Neural progenitor cell (in vitro differentiated cells): ENCODE results near the gene GMPPB. TPM values are rescaled to one million over a fixed set of nuclear protein-coding genes. Genes with fewer than 3 reads are reported as not detected.

Experiments
- DNase-seq: peaks from one replicate; pipeline ENCODE4 v3.0.0-alpha.2; 2016; ENCODE audit warnings: low spot score
- H2AFZ ChIP-seq: fragments of 200-600 bp; sonication (generic); replicated peaks from 2 replicates; pipeline ENCODE4 v1.6.1; 2016; ENCODE audit warnings: antibody characterized with exemption
- H3F3A ChIP-seq: fragments of 200-600 bp; sonication (generic); 2 replicates; pipeline ENCODE4 v1.6.1; 2016; ENCODE audit warnings: antibody characterized with exemption, low read depth
- H3K27ac ChIP-seq: fragments of 200-600 bp; sonication (generic); 2 replicates; pipeline ENCODE4 v1.5.1; 2016; ENCODE audit warnings: mild to moderate bottlenecking
- H3K27me3 ChIP-seq: fragments of 200-600 bp; sonication (generic); 2 replicates; pipeline ENCODE4 v1.6.1; 2016; ENCODE audit warnings: mild to moderate bottlenecking, moderate library complexity
- H3K36me3 ChIP-seq: fragments of 200-600 bp; sonication (generic); 2 replicates; pipeline ENCODE4 v1.5.1; 2016
- H3K4me1 ChIP-seq: fragments of 200-600 bp; sonication (generic); 2 replicates; pipeline ENCODE4 v1.6.1; 2016; ENCODE audit warnings: mixed run types
- H3K4me2 ChIP-seq: fragments of 200-600 bp; sonication (generic); 2 replicates; pipeline ENCODE4 v1.6.1; 2016
- H3K4me3 ChIP-seq: fragments of 200-600 bp; sonication (generic); 2 replicates; pipeline ENCODE4 v1.5.1; 2016
- H3K79me2 ChIP-seq: fragments of 200-600 bp; sonication (generic); 2 replicates; pipeline ENCODE4 v1.6.1; 2016; ENCODE audit warnings: low read depth
- H3K9ac ChIP-seq: fragments of 200-600 bp; sonication (generic); 2 replicates; pipeline ENCODE4 v1.6.1; 2016
- H3K9me3 ChIP-seq: fragments of 200-600 bp; sonication (generic); 2 replicates; pipeline ENCODE4 v1.5.1; 2016; ENCODE audit warnings: low read depth
- H4K20me1 ChIP-seq: fragments of 200-600 bp; sonication (generic); 2 replicates; pipeline ENCODE4 v1.6.1; 2016; ENCODE audit warnings: low read depth
- H3K27ac Mint-ChIP-seq: 3 replicates; pipeline ENCODE4 v1.8.0; 2021; ENCODE audit warnings: mixed read lengths
- H3K27me3 Mint-ChIP-seq: 2 replicates; pipeline ENCODE4 v1.8.0; 2022; ENCODE audit warnings: low read depth, mild to moderate bottlenecking, inconsistent platforms, moderate library complexity, mixed read lengths; ENCODE audit not compliant: insufficient read depth
- H3K36me3 Mint-ChIP-seq: 3 replicates; pipeline ENCODE4 v1.8.0; 2021; ENCODE audit warnings: mixed read lengths
- H3K4me1 Mint-ChIP-seq: 3 replicates; pipeline ENCODE4 v1.8.0; 2021; ENCODE audit warnings: mixed read lengths
- H3K4me3 Mint-ChIP-seq: 3 replicates; pipeline ENCODE4 v1.8.0; 2021; ENCODE audit warnings: mild to moderate bottlenecking, moderate library complexity, mixed read lengths
- H3K9me3 Mint-ChIP-seq: 3 replicates; pipeline ENCODE4 v1.8.0; 2020; ENCODE audit warnings: mixed read lengths
- CTCF ChIP-seq: fragments of 200-600 bp; sonication (generic); IDR thresholded peaks from 2 replicates; pipeline ENCODE4 v1.5.1; 2017; ENCODE audit warnings: antibody characterized with exemption, mild to moderate bottlenecking
- EZH2 ChIP-seq: fragments of 200-600 bp; sonication (generic); IDR thresholded peaks from 2 replicates; pipeline ENCODE4 v1.6.1; 2017; ENCODE audit warnings: antibody characterized with exemption, mild to moderate bottlenecking, moderate library complexity
- EZH2phosphoT487 ChIP-seq: fragments of 200-600 bp; sonication (generic); IDR thresholded peaks from 2 replicates; pipeline ENCODE4 v1.6.1; 2017; ENCODE audit warnings: antibody characterized with exemption
- total RNA-seq: library from RNA; depleted of rRNA; stranded (reverse); fragments of >200 nt; gene quantifications from 2 replicates; pipeline ENCODE4 v1.2.3, GENCODE V29; 2015; ENCODE audit warnings: low replicate concordance

Gene GMPPB
- total RNA-seq, 1 donor from 2014 or later: 10.6 TPM

DNA sequence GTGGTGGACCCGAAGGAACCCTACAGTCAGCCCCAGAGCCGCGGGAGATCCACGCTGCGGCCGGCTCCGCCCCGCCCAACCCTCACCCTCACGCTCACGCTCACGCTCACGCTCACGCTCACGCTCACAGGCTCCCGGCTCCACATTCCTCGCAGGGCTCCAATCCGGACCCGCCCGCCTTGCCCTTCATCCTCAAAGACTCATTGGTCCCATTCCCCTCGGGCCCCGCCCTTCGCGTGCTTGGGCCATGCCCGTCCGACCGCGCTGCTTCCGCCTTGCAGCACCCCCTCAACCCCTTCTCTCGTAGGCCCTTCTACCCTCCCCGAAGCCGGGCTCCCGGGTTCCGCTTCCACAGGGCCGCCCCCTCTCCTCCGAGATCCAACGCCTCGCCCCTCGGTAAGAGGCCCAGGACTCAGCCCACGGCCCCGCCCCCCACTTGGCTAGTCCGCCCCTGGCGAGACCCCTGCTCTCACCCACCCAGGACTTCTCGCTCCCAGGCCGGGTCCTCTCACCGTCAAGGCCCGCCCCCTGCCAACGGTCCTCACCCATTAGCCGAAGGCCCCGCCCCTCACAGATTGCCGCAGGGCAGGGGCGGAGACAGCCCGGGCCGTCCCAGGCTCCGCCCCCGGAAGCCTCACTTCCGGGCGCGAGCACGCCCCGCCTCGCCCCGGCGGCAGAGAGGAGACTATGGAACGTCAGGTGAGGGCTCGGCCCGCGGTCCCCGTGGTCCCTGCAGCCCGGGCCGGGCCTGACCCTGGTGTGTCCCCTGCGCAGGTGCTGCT, 49.8 kb downstream of the GMPPB start, which contains the start of gene APEH:
Gene APEH, plus strand, starts transcription at position 637 of the 782 bp plus-strand sequence. Its CDS starts 51 bp downstream, at position 688.
- Histone ChIP-seq H3K79me2 (peaks cover 24% of the 10 kb centered on the region), H3K4me3 (peak within 1 kb of the TSS; percentile 81), H2AFZ (peak within 1 kb of the TSS; percentile 54), H3K4me1 (peaks cover 8% of the 10 kb centered on the region), H3F3A (peaks cover 17% of the 10 kb centered on the region), H4K20me1 (peaks cover 21% of the 10 kb centered on the region), H3K9ac (peak within 1 kb of the TSS; percentile 46), H3K9me3 (no peaks in the 10 kb centered on the region), H3K27ac (peak within 1 kb of the TSS; percentile 83), H3K27me3 (no peaks in the 10 kb centered on the region), H3K36me3 (no peaks in the 10 kb centered on the region), H3K4me2 (peak within 1 kb of the TSS; percentile 94)
- Mint-ChIP-seq H3K4me1 (peaks cover 21% of the 10 kb centered on the region), H3K36me3 (peaks cover 3% of the 10 kb centered on the region), H3K27ac (peak within 1 kb of the TSS; percentile 96), H3K9me3 (no peaks in the 10 kb centered on the region), H3K27me3 (peaks cover 2% of the 10 kb centered on the region), H3K4me3 (peak within 1 kb of the TSS; percentile 95)
- DNase-seq: peak; percentile 99
- no peak for TF ChIP-seq EZH2
- TF ChIP-seq EZH2phosphoT487: no peak
- TF ChIP-seq CTCF: no peak

DNA sequence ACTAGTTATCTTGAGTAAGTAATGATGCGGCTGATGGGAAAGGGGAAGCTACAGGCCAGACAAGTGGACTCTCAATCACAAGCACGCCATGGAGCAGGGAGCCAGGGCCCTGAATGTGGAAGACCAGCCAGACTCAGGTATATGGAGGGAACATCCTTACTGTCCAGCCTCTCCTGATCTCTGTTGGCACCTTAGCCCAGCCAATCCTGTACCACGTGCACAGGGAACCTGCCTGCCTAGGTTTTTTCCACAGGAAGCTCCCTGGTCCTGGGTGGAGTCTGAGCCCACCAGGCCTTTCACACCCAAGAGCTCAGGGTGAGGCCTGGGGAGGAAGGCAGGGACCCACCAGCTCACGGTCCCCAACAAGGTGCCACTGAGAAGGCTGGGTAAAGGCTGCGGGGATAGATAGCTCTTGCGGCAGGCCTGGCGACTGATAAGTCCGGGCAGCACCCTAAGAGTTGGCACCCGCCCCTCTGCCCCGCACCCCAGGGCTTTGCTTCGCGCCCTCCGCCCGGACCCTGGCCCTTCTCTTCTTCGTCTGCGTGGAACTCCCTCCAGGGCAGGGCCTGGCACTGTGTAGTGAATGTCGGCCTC, 50.5 kb downstream of the GMPPB start:
- Histone ChIP-seq H3K4me1 (peaks cover 8% of the 10 kb centered on the region), H3K4me2 (peak overlapping the region; percentile 94), H3K27me3 (no peaks in the 10 kb centered on the region), H3K4me3 (peak overlapping the region; percentile 81), H3K27ac (no peak overlapping the region), H2AFZ (peak overlapping the region; percentile 54), H3F3A (peaks cover 17% of the 10 kb centered on the region), H3K9me3 (no peaks in the 10 kb centered on the region), H3K79me2 (peaks cover 24% of the 10 kb centered on the region), H3K9ac (no peak overlapping the region), H4K20me1 (peaks cover 21% of the 10 kb centered on the region), H3K36me3 (no peaks in the 10 kb centered on the region)
- H3K4me1 Mint-ChIP-seq: peaks cover 25% of the 10 kb centered on the region
- peak overlapping the region; percentile 95 for H3K4me3 Mint-ChIP-seq
- TF ChIP-seq EZH2phosphoT487 (no peak), CTCF (no peak), EZH2 (no peak)
- H3K9me3 Mint-ChIP-seq: no peaks in the 10 kb centered on the region
- DNase-seq: peak; percentile 30
- H3K36me3 Mint-ChIP-seq: peaks cover 2% of the 10 kb centered on the region
- H3K27ac Mint-ChIP-seq: peak overlapping the region; percentile 96
- H3K27me3 Mint-ChIP-seq: peaks cover 2% of the 10 kb centered on the region

- TF ChIP-seq CTCF (peak; percentile 83), EZH2 (no peak), EZH2phosphoT487 (no peak)
- H3K4me3 ChIP-seq: no peak overlapping the region
- peaks cover 4% of the 10 kb centered on the region for H3K27me3 Mint-ChIP-seq
- peaks cover 24% of the 10 kb centered on the region for H3K79me2 ChIP-seq
- H3K9ac ChIP-seq: no peak overlapping the region
- H3K36me3 Mint-ChIP-seq: no peaks in the 10 kb centered on the region
- no peaks in the 10 kb centered on the region for H3K27me3 ChIP-seq
- H3F3A ChIP-seq: peaks cover 17% of the 10 kb centered on the region
- DNase-seq: peak; percentile 84
- H2AFZ ChIP-seq: no peak overlapping the region
- H3K4me3 Mint-ChIP-seq: peak overlapping the region; percentile 75
- no peak overlapping the region for H3K4me2 ChIP-seq
- no peaks in the 10 kb centered on the region for H3K9me3 Mint-ChIP-seq
- H4K20me1 ChIP-seq: peaks cover 21% of the 10 kb centered on the region
- peak overlapping the region; percentile 55 for H3K27ac Mint-ChIP-seq
- no peak overlapping the region for H3K27ac ChIP-seq
- no peaks in the 10 kb centered on the region for H3K9me3 ChIP-seq
- H3K4me1 Mint-ChIP-seq: peaks cover 31% of the 10 kb centered on the region
- no peaks in the 10 kb centered on the region for H3K36me3 ChIP-seq
- H3K4me1 ChIP-seq: peaks cover 8% of the 10 kb centered on the region
These were observed 52.2 kb downstream of the GMPPB start for GRCh38 chr3:49671291-49672288.
